ENCODE results near the gene ALDH2.

GRCh38 chr12:111858186-111858585, 91.5 kb downstream of the ALDH2 start:
- no peak for TF ChIP-seq CTCF (IDR thresholded peaks at IDR 0.05)
- no peak for TF ChIP-seq POLR2AphosphoS5 (IDR thresholded peaks at IDR 0.05)
